Peyer's patch (tissue), 4 donors: ENCODE data around the gene AADACL2.

ENCODE experiments used
- POLR2A ChIP-seq, 2 donors: fragments of 450-650 bp; IDR thresholded peaks; one replicate each; pipeline ENCODE4 v1.5.1; 2017; ENCODE audit warnings: antibody characterized with exemption in 2 of 2, mild to moderate bottlenecking in 2 of 2, moderate library complexity in 2 of 2
- TF ChIP-seq, protein P1 (sequence below), 6 experiments: fragments of 450-650 bp in 4 of 6; fragments of 200-600 bp in 2 of 6; sonication (generic) in 1 of 6; IDR thresholded peaks; one replicate each; pipeline ENCODE4 v1.5.1; 2017 to 2019; ENCODE audit warnings: antibody characterized with exemption in 6 of 6, mild to moderate bottlenecking in 3 of 6, moderate library complexity in 1 of 6

DNA sequence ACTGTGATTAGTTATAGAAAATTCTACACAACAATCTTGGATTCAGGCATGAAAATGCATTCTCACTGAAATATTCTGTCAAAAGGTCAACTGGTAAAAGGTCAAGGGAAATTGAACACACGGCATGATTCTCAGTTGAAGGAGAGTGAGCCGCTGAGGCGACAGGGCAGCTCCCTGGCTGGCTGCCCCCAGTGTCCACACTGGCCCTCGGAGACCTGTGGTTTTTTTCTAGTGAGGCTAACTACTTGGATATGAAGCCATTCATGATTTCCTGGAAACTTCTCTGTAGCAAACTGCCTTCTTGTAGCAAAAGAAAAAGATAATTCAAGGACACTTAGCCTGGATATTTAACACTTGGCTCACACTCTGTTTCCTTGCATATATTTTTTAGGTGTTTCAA lies 37.2 kb downstream of the AADACL2 start:
- TF ChIP-seq, protein P1, sequence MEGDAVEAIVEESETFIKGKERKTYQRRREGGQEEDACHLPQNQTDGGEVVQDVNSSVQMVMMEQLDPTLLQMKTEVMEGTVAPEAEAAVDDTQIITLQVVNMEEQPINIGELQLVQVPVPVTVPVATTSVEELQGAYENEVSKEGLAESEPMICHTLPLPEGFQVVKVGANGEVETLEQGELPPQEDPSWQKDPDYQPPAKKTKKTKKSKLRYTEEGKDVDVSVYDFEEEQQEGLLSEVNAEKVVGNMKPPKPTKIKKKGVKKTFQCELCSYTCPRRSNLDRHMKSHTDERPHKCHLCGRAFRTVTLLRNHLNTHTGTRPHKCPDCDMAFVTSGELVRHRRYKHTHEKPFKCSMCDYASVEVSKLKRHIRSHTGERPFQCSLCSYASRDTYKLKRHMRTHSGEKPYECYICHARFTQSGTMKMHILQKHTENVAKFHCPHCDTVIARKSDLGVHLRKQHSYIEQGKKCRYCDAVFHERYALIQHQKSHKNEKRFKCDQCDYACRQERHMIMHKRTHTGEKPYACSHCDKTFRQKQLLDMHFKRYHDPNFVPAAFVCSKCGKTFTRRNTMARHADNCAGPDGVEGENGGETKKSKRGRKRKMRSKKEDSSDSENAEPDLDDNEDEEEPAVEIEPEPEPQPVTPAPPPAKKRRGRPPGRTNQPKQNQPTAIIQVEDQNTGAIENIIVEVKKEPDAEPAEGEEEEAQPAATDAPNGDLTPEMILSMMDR (IDR thresholded peaks at IDR 0.05): no peak
- TF ChIP-seq POLR2A (IDR thresholded peaks at IDR 0.05): peak in 1 of 2 donors; percentile 25
